RWPE1 (cell line): ENCODE results near the gene SLC4A4.

Experiments
- CTCF ChIA-PET: fragments of 350-600 bp; sonication (Branson Sonifier 250); formaldehyde crosslinking; extraction: SDS; loops from one replicate; lab custom pipeline; 2021; lab: Yijun Ruan, JAX
- POLR2A ChIA-PET: fragments of 400-600 bp; formaldehyde crosslinking; extraction: SDS; loops from one replicate; lab custom pipeline; 2020; ENCODE audit warnings: antibody characterized with exemption; ENCODE audit not compliant: low non-redundant PET; lab: Yijun Ruan, JAX
- DNase-seq: peaks from one replicate; pipeline ENCODE4 v3.0.0; 2012; ENCODE audit warnings: low spot score
- H3K27ac ChIP-seq: fragments of 450-650 bp; 2 replicates; pipeline ENCODE4 v1.5.1; 2017
- TF ChIP-seq, protein P1 (sequence below): fragments of 450-650 bp; conservative IDR thresholded peaks from 2 replicates; pipeline ENCODE4 v1.5.1; 2017; ENCODE audit warnings: low read depth, mild to moderate bottlenecking

Gene SLC4A4

DNA sequence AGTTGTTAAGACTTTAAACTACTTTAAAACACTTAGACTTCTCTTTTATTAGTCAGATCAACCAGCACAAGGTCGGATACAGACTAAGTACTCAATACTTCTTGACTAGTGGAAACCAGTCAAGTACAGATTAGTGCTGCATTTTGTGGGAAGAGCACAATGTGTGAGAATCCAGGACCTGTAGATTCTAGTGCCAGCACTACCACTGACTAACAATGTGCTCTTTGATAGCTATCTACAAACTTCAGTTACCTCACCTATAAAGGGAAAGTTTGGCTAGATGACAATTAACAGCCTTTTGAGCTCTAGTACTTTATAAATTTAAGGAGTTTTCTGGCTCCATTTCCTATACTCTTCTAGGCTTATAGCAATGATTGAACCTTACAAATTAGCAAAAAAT, 181.5 kb downstream of the SLC4A4 start:
- no peak for DNase-seq
- TF ChIP-seq, protein P1, sequence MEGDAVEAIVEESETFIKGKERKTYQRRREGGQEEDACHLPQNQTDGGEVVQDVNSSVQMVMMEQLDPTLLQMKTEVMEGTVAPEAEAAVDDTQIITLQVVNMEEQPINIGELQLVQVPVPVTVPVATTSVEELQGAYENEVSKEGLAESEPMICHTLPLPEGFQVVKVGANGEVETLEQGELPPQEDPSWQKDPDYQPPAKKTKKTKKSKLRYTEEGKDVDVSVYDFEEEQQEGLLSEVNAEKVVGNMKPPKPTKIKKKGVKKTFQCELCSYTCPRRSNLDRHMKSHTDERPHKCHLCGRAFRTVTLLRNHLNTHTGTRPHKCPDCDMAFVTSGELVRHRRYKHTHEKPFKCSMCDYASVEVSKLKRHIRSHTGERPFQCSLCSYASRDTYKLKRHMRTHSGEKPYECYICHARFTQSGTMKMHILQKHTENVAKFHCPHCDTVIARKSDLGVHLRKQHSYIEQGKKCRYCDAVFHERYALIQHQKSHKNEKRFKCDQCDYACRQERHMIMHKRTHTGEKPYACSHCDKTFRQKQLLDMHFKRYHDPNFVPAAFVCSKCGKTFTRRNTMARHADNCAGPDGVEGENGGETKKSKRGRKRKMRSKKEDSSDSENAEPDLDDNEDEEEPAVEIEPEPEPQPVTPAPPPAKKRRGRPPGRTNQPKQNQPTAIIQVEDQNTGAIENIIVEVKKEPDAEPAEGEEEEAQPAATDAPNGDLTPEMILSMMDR = no peak
- ChIA-PET POLR2A (no interaction called here), CTCF (no interaction called here)
- no peak overlapping the region for H3K27ac ChIP-seq

DNA sequence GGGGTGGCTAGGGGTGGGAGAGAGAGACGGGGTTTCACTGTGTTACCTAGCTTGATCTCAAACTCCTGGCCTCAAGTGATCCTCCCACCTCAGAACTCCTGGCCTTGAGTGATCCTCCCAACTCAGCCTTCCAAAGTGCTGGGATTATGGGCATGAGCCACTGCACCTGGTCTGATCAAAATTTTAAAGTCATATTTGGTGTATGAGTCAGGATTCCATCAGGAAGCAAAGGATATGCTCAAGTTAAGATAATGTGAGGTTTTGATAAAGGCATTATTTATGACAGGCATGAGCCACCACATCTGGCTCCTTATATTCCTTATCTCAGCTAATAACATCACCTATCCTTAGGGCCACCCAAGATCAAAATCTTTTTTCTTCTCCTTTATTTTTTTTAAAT, 182.0 kb downstream of the SLC4A4 start:
- POLR2A ChIA-PET = no interaction called here
- TF ChIP-seq, protein P1 = no peak
- no peak overlapping the region for H3K27ac ChIP-seq
- CTCF ChIA-PET = no interaction called here
- DNase-seq = no peak

DNA sequence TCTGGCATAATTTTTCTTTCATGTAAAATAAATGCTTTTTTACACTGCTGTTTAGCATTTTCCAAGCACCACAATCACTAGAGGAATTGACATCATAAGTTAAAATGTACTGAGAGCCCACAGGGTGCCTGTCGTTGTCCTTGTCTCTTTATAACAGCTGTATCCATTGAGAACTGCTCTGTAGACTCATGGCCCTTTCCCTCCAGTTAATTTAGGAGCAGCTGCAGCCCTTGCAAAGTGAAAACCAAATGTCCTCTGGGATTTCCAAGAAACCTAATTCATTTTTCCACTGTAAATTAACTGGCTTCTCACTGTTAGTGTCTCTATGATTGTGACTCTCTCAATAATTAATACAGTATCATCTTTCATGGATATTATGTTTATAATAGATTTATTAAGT, 185.9 kb downstream of the SLC4A4 start:
- DNase-seq = no peak
- CTCF ChIA-PET = no interaction called here
- TF ChIP-seq, protein P1 = no peak
- H3K27ac ChIP-seq = no peak overlapping the region
- POLR2A ChIA-PET = no interaction called here

DNA sequence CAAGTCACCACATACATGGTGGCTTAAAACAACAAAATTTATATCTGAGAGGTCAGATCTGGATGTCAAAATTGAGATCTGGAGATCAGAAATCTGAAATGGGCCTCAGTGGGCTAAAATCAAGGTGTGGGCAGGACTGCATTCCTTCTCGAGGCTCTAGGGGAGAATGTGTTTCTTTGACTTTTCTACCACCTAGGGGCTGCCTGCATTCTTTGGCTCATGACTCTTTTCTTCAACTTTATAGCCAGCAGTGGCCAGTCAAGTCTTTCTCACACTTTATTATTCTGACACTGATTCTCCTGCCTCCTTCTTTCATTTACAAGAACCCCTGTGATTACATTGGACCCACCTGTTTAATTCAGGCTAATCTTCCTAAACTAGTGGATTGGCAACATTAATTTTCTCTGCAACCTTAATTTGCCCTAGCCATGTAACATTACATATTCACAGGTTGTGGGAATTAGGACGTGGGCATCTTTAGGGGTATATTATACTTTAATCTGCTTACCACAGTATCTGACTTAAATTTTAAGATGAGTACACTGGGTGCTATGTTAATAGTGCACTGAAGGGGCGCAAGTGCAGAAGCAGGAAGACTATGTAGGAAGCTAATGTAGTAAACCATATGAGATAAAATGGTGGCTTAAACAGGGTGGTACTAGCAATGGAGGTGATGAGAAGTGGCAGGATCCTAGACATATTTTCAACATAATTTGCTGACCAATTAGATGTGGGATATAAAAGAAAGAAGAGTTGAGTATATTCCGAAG, 188.0 kb downstream of the SLC4A4 start:
- TF ChIP-seq, protein P1 = no peak
- ChIA-PET POLR2A (no interaction called here), CTCF (no interaction called here)
- no peak for DNase-seq
- H3K27ac ChIP-seq = no peak overlapping the region

DNA sequence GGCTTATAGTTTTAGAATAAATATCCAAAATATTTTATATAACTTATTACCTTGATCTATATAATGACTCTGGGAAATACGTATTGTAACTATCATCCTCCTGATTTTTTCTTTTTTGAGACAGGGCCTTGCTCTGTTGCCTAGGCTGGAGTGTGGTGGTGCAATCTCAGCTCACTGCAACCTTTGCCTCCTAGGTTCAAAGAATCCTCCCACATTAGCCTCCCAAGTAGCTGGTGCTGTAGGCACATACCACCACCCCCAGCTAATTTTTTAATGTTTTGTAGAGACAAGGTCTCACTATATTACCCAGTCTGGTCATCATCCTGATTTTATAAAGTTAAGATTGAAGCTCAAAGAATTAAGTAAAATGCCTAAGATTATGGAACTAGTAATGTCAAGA, 193.6 kb downstream of the SLC4A4 start:
- ChIA-PET POLR2A (no interaction called here), CTCF (no interaction called here)
- no peak for DNase-seq
- no peak overlapping the region for H3K27ac ChIP-seq
- TF ChIP-seq, protein P1 = no peak

DNA sequence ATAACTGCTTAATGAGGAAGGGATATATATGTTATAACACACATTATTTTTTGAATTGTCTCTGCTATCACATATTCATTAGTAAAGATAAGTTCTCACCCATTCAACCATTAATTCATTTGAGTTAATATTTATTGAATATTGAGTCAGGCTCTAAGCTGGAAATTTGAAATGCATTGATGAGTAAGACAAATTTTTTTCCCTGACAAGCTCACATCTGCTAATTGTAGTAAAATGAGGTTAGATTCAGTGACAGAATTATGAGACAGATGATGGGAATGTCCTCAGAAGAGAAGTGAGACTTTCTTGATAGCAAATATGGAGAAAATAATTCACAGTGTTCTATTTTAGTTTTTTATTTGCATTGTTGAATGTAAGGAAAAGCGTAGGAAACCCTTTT, 194.3 kb downstream of the SLC4A4 start:
- TF ChIP-seq, protein P1 = no peak
- ChIA-PET CTCF (no interaction called here), POLR2A (no interaction called here)
- H3K27ac ChIP-seq = no peak overlapping the region
- DNase-seq = no peak
